ENCODE data around the gene EHF.

The EHF gene

GRCh38 chr11:34616086-34616485, 4.8 kb upstream of the EHF start:
- no peak for ATAC-seq

GRCh38 chr11:34616830-34617504, 3.9 kb upstream of the EHF start:
- ATAC-seq: no peak
- TF ChIP-seq ARNTL (CRISPR knock-in tag; IDR thresholded peaks at IDR 0.05; ENCODE audit: borderline replicate concordance, low read depth): no peak
- TF ChIP-seq ZC3H10 (CRISPR knock-in tag; IDR thresholded peaks at IDR 0.05): no peak
- no peak for TF ChIP-seq SNAI2 (CRISPR knock-in tag; IDR thresholded peaks at IDR 0.05)
- no peak for TF ChIP-seq TCF4 (CRISPR knock-in tag; IDR thresholded peaks at IDR 0.05; ENCODE audit: borderline replicate concordance)
- no peak for TF ChIP-seq ISL1 (CRISPR knock-in tag; IDR thresholded peaks at IDR 0.05)
- TF ChIP-seq ESRRG (CRISPR knock-in tag; IDR thresholded peaks at IDR 0.05): no peak
- TF ChIP-seq CREB5 (CRISPR knock-in tag; IDR thresholded peaks at IDR 0.05; ENCODE audit: low read depth): no peak
- TF ChIP-seq ZNF8 (CRISPR knock-in tag; IDR thresholded peaks at IDR 0.05): no peak
- TF ChIP-seq BACH2 (CRISPR knock-in tag; IDR thresholded peaks at IDR 0.05; ENCODE audit: borderline replicate concordance): no peak
- TF ChIP-seq ZFP30 (CRISPR knock-in tag; IDR thresholded peaks at IDR 0.05): no peak
- TF ChIP-seq TOX (CRISPR knock-in tag; IDR thresholded peaks at IDR 0.05; ENCODE audit: borderline replicate concordance): no peak
- no peak for TF ChIP-seq ZFP3 (CRISPR knock-in tag; IDR thresholded peaks at IDR 0.05)
- TF ChIP-seq CSRNP3 (CRISPR knock-in tag; IDR thresholded peaks at IDR 0.05): no peak
- no peak for TF ChIP-seq OSR1 (CRISPR knock-in tag; IDR thresholded peaks at IDR 0.05)
- TF ChIP-seq ZNF70 (CRISPR knock-in tag; IDR thresholded peaks at IDR 0.05): no peak
- no peak for TF ChIP-seq CSDC2 (CRISPR knock-in tag; IDR thresholded peaks at IDR 0.05)
- no peak for TF ChIP-seq ZNF565 (CRISPR knock-in tag; conservative IDR thresholded peaks at IDR 0.05; ENCODE audit: low read depth)
- TF ChIP-seq PPARA (CRISPR knock-in tag; IDR thresholded peaks at IDR 0.05; ENCODE audit: borderline replicate concordance): no peak
- TF ChIP-seq PATZ1 (CRISPR knock-in tag; IDR thresholded peaks at IDR 0.05; ENCODE audit: borderline replicate concordance): no peak
- no peak for TF ChIP-seq GLIS3 (CRISPR knock-in tag; IDR thresholded peaks at IDR 0.05)

More at GRCh38 chr11:34616086-34616485, 4.8 kb upstream of the EHF start:
- TF ChIP-seq ISL1 (CRISPR knock-in tag; IDR thresholded peaks at IDR 0.05): no peak
- TF ChIP-seq BACH2 (CRISPR knock-in tag; IDR thresholded peaks at IDR 0.05; ENCODE audit: borderline replicate concordance): no peak
- TF ChIP-seq ZFP30 (CRISPR knock-in tag; IDR thresholded peaks at IDR 0.05): no peak
- no peak for TF ChIP-seq OSR1 (CRISPR knock-in tag; IDR thresholded peaks at IDR 0.05)

GRCh38 chr11:34618406-34618805, 2.5 kb upstream of the EHF start:
- TF ChIP-seq TSHZ2 (CRISPR knock-in tag; IDR thresholded peaks at IDR 0.05) (no peak), ARNTL (CRISPR knock-in tag; IDR thresholded peaks at IDR 0.05; ENCODE audit: borderline replicate concordance, low read depth) (no peak), ZFP30 (CRISPR knock-in tag; IDR thresholded peaks at IDR 0.05) (no peak)
- ATAC-seq: no peak

GRCh38 chr11:34619062-34619516, 1.8 kb upstream of the EHF start:
- no peak for ATAC-seq
- TF ChIP-seq ZNF565 (CRISPR knock-in tag; conservative IDR thresholded peaks at IDR 0.05; ENCODE audit: low read depth): no peak
- no peak for TF ChIP-seq ESRRG (CRISPR knock-in tag; IDR thresholded peaks at IDR 0.05)
- no peak for TF ChIP-seq ISL1 (CRISPR knock-in tag; IDR thresholded peaks at IDR 0.05)
- no peak for TF ChIP-seq TOX (CRISPR knock-in tag; IDR thresholded peaks at IDR 0.05; ENCODE audit: borderline replicate concordance)
- TF ChIP-seq CREB5 (CRISPR knock-in tag; IDR thresholded peaks at IDR 0.05; ENCODE audit: low read depth): no peak
- no peak for TF ChIP-seq OSR1 (CRISPR knock-in tag; IDR thresholded peaks at IDR 0.05)
- TF ChIP-seq TSHZ2 (CRISPR knock-in tag; IDR thresholded peaks at IDR 0.05): no peak
- TF ChIP-seq GLIS3 (CRISPR knock-in tag; IDR thresholded peaks at IDR 0.05): no peak
- TF ChIP-seq ARNTL (CRISPR knock-in tag; IDR thresholded peaks at IDR 0.05; ENCODE audit: borderline replicate concordance, low read depth): no peak
